GM18907 (cell line): ENCODE measurements around the gene GAA.

Experiments
- ATAC-seq: cut with Tn5 transposase; IDR thresholded peaks from one replicate; pipeline ENCODE4 v1.9.1; 2021; ENCODE audit warnings: mild to moderate bottlenecking, moderate library complexity; ENCODE audit not compliant: unreplicated experiment

The GAA gene

GRCh38 chr17:80102664-80103448, 1.5 kb downstream of the GAA start:
- ATAC-seq = no peak

- ATAC-seq = no peak
Observed at GRCh38 chr17:80103449-80104085, 2.2 kb downstream of the GAA start.

DNA sequence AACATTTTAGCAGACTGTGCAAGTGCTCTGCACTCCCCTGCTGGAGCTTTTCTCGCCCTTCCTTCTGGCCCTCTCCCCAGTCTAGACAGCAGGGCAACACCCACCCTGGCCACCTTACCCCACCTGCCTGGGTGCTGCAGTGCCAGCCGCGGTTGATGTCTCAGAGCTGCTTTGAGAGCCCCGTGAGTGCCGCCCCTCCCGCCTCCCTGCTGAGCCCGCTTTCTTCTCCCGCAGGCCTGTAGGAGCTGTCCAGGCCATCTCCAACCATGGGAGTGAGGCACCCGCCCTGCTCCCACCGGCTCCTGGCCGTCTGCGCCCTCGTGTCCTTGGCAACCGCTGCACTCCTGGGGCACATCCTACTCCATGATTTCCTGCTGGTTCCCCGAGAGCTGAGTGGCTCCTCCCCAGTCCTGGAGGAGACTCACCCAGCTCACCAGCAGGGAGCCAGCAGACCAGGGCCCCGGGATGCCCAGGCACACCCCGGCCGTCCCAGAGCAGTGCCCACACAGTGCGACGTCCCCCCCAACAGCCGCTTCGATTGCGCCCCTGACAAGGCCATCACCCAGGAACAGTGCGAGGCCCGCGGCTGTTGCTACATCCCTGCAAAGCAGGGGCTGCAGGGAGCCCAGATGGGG, 3.1 kb downstream of the GAA start:
- no peak for ATAC-seq

DNA sequence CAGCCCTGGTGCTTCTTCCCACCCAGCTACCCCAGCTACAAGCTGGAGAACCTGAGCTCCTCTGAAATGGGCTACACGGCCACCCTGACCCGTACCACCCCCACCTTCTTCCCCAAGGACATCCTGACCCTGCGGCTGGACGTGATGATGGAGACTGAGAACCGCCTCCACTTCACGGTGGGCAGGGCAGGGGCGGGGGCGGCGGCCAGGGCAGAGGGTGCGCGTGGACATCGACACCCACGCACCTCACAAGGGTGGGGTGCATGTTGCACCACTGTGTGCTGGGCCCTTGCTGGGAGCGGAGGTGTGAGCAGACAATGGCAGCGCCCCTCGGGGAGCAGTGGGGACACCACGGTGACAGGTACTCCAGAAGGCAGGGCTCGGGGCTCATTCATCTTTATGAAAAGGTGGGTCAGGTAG, 3.6 kb downstream of the GAA start:
- no peak for ATAC-seq

GRCh38 chr17:80105762-80106161, 4.4 kb downstream of the GAA start:
- ATAC-seq = no peak

DNA sequence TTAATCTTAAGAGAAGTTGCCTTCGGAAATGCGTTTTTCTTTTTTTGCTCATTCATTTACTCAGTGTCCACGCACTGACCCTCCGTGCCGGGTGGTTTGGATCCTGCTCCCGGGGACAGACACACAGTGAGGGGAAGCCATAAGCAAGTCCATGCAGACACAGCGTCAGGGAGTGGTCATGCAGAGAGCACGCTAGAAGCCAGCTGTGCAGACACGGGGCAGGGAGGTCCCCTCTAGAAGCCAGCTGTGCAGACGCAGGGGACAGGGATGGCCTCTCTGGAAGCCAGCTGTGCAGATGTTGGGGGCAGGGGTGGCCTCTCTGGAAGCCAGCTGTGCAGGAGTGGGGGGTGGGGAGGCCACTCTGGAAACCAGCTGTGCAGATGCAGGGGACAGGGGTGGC, 4.8 kb downstream of the GAA start:
- ATAC-seq = no peak

- no peak for ATAC-seq
Observed at GRCh38 chr17:80106751-80107150, 5.4 kb downstream of the GAA start.

- ATAC-seq = no peak
Observed at GRCh38 chr17:80107231-80108021, 6.0 kb downstream of the GAA start.

DNA sequence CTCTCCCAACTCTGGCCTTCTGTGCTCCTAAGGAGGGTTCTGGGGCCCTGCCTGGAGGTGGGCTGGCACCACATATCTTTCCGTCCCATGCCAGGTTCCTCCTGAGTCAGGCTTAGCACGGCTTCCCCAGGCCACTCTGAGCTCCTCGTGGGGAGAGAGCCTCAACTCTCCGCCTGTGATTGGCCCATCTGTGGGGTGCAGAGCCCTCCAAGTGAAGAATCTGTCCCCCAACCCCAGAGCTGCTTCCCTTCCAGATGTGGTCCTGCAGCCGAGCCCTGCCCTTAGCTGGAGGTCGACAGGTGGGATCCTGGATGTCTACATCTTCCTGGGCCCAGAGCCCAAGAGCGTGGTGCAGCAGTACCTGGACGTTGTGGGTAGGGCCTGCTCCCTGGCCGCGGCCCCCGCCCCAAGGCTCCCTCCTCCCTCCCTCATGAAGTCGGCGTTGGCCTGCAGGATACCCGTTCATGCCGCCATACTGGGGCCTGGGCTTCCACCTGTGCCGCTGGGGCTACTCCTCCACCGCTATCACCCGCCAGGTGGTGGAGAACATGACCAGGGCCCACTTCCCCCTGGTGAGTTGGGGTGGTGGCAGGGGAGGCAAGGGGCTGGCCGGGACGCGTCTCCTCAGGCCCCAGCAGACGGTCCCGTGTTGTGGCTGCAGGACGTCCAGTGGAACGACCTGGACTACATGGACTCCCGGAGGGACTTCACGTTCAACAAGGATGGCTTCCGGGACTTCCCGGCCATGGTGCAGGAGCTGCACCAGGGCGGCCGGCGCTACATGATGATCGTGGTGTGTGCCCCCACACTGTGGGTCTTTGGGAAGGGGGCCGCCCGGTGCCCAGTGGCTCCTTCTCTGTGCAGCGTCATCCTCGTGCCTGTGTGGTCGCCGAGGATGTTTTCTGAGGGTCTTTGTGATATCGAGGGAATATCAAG, 6.9 kb downstream of the GAA start:
- no peak for ATAC-seq

GRCh38 chr17:80109066-80109660, 7.8 kb downstream of the GAA start:
- ATAC-seq = no peak

DNA sequence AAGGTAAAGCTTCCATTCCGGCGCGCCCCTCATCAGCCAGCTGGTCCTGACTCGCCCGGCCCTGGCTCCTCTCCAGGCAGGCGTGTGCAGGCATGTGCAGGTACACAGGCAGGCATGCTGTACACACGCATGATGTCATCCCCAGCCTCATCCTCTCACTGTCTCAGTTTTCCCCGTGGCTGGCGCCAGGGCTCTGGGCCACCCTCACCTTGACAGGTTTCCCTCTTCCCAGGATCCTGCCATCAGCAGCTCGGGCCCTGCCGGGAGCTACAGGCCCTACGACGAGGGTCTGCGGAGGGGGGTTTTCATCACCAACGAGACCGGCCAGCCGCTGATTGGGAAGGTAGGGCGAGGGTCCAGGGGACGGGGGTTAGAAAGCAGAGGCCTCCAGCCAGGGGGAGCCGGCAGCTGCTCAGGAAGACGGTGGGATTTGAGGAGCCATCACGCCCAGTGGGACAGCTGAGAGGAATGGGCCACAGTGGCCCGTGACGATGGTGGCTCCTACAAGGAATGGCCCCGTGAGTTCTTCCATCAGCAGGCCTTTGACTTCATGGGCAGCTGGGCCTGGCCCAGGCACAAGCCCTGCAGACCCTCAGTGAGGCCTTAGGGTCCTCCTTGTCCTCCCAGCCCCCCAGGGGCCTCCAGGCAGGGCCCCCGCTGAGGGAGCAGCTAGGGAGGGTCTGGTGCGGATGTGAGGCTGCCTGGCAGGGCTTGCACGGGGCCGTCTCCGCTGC, 8.5 kb downstream of the GAA start:
- no peak for ATAC-seq

DNA sequence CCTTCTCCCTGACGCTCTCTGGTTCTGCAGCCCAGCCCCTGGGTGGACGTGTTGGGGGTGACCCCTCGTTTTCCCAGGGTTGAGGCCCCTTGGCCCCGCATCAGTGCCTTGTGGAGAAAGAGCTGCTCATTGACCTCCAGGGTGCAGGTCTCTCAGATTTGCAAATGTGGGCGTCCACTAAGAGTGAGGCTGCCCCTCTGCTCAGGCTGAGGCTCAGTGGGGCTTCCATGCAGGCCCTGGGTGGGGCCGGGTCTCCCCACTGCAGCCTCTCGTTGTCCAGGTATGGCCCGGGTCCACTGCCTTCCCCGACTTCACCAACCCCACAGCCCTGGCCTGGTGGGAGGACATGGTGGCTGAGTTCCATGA, 9.0 kb downstream of the GAA start:
- no peak for ATAC-seq

DNA sequence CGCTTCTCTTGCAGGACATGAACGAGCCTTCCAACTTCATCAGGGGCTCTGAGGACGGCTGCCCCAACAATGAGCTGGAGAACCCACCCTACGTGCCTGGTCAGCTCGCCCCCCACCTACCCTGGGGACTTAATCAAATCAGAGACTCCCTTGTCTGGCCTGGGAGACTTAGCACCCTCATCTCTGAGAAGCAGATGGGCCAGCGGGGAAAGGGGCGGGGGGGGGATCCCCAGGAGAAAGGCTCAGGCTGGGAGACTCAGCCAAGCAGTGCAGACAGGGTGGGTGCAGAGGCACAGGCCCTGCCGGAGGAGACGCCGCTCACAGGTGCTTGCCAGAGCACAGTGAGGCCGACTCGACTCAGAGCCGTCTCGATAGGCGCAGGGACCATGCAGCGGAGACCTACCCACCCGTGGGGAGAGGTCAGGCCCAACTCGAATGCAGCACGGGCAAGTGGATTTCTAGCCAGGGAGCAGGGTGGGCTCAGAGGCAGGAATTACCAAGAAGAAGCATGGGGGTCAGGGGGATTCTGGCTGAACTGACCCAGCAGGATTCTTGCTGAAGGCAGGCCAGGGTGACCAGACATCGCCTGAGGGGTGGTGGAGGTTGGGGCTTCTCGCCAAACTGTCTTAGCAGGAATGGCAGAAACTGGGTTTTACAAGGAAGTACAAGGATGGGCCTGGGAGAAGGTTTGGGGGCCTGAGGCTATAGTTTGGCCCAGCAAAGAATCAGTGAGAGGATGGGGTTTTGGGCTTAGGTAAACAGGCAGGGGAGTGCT, 9.7 kb downstream of the GAA start:
- no peak for ATAC-seq

DNA sequence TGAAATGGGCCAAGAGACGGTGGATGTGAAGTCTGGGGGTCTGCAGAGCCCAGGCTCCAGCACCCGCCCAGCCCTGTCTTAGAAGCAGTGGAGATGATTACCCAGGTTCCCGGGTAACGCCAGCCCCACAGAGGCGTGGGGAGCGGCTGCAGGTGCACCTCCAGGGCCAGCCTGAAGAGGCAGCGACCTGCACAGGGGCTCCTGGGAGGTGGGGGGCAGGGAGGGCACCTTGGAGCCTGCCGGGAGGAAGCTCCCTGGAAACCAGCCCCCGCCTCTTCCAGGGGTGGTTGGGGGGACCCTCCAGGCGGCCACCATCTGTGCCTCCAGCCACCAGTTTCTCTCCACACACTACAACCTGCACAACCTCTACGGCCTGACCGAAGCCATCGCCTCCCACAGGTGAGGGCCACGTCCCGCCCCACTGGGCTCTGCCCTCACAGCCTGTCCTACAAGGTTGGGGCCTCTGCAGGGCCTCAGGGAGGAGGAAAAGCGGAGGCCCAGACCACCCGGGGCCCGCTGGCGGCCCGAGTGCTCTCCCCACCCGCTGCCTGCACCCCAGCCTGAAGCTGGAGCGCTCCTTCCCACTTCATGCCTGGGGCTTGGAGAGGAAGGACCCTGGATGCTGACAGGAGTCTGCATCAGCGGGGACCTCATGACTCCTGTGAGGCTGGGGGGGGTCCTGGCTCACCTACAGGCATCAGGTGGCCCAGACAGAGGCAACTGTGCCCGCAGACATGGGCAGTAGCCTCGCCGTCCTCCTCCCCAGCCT, 10.5 kb downstream of the GAA start:
- ATAC-seq = no peak

- no peak for ATAC-seq
Observed at GRCh38 chr17:80112471-80113032, 11.2 kb downstream of the GAA start.

DNA sequence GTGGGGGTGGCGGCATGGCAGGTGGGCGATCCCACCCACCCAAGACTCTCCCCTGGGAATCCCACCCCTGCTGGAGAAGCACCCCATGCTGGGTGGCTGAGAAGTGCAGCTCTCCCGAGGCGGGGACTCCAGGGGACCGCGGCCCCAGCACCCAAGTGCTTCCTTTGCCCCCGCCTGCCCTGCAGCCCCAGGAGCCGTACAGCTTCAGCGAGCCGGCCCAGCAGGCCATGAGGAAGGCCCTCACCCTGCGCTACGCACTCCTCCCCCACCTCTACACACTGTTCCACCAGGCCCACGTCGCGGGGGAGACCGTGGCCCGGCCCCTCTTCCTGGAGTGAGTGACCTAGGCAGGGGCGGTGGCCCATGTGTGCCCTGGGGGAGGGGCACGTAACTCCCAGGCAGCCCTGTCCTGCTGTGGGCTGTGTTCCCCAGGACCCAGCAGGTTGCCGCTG, 11.7 kb downstream of the GAA start:
- no peak for ATAC-seq

GRCh38 chr17:80114758-80115157, 13.4 kb downstream of the GAA start:
- no peak for ATAC-seq
